Measurements from ENCODE around the gene HOXA9.
A peak's percentile ranks its signal among the peaks of the same experiment; 100 is the strongest.

HOXA9 gene

DNA sequence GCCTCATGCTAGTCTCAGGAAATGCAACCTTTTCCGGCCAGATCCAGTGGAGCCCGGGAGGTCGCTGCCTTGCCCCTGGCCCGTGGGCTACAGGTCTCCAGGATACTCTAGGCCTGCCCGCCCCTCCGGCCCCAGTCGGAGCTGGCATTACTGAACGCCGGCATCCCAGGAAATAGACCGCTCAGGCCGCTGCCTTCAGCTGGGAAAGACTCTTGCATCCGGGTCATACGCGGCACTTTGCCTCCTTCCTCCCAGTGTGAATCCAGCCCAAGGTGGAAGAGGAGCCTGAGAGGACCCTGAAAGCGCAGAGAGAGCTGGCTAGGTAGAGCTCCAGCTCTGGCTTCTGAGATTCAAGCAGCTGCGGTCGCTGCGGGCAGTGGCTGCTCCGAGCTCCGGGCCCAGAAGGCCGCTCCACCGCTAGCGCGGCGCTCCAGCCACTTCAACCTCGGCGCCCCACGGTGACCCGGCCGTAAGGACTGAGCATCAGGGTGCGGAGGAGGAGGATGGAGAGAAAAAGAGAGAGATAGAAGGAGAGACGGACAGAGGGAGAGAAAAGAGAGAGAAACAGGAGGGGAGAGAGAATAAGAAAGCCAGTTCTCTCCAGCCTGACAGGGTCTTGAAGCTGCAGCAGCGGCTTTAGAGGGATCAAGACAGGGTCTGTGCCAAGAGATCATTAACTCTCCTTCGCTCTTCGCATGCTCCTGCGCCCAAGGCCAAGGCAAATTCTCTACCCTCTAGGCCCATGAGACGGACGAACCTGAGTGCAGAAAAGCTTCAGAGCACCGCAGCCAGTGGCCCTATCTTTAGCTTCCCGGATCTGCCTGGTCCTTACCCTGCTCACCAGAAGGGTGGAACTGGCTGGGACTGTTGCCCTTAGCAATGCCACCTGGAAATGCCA is 10.5 kb upstream of the HOXA9 start:
- H4K8ac ChIP-seq (ENCODE audit: low read depth, low read length) = no peak overlapping the region
- H2AK5ac ChIP-seq (ENCODE audit: low read depth, low read length) = no peak overlapping the region
- H2BK12ac ChIP-seq (ENCODE audit: low read length) = no peak overlapping the region
- H3K9ac ChIP-seq (ENCODE audit: low read depth, low read length, poor library complexity) = no peak overlapping the region
- H3K23ac ChIP-seq (ENCODE audit: low read depth, low read length, poor library complexity) = no peak overlapping the region
- peaks cover 69 to 100% (median 97%) of the 10 kb centered on the region in 3 experiments for H3K27me3 ChIP-seq (ENCODE audit: control insufficient read depth in 3 of 3, insufficient read depth in 3 of 3, low read depth in 1 of 3, low read length in 3 of 3)
- H2BK15ac ChIP-seq (ENCODE audit: low read length) = no peak overlapping the region
- no peaks in the 10 kb centered on the region for H3K36me3 ChIP-seq (replicated peaks in 1 of 2; ENCODE audit: control insufficient read depth in 2 of 2, insufficient read depth in 2 of 2, low read length in 2 of 2)
- H3K4me3 ChIP-seq (ENCODE audit: low read length in 2 of 2) = no peak overlapping the region
- H3K4me2 ChIP-seq (ENCODE audit: insufficient read depth, low read length, poor library complexity, severe bottlenecking) = no peak overlapping the region
- no peak overlapping the region for H2BK120ac ChIP-seq (ENCODE audit: low read depth, low read length)
- peak overlapping the region; percentile 58 for H3K14ac ChIP-seq (ENCODE audit: low read length)
- H3K4me1 ChIP-seq (ENCODE audit: control insufficient read depth in 2 of 2, insufficient read depth in 1 of 2, low read depth in 1 of 2, low read length in 2 of 2) = no peaks in the 10 kb centered on the region
- H3K79me1 ChIP-seq (ENCODE audit: low read depth, low read length) = no peaks in the 10 kb centered on the region
- DNase-seq (ENCODE audit: low spot score) = no peak
- H2AFZ ChIP-seq (ENCODE audit: low read length) = peak overlapping the region; percentile 78
- H4K91ac ChIP-seq (ENCODE audit: low read depth, low read length, poor library complexity) = no peak overlapping the region
- no CpG with 5 or more reads among the region's 40 CpGs for WGBS, 2 donors (ENCODE audit: extremely low coverage in 2 of 2, insufficient read length in 2 of 2, insufficient replicate concordance in 1 of 2)
- no peak overlapping the region for H3K27ac ChIP-seq (replicated peaks; ENCODE audit: low read length)
- H2BK5ac ChIP-seq (ENCODE audit: low read length) = no peak overlapping the region
- H3K9me3 ChIP-seq (replicated peaks in 1 of 2; ENCODE audit: control insufficient read depth in 2 of 2, insufficient read depth in 1 of 2, low read depth in 1 of 2, low read length in 2 of 2) = peaks cover 2 to 17% of the 10 kb centered on the region in 2 donors
- no peak overlapping the region for H3K18ac ChIP-seq (ENCODE audit: low read length)
- H3K4ac ChIP-seq (ENCODE audit: low read length) = no peak overlapping the region

DNA sequence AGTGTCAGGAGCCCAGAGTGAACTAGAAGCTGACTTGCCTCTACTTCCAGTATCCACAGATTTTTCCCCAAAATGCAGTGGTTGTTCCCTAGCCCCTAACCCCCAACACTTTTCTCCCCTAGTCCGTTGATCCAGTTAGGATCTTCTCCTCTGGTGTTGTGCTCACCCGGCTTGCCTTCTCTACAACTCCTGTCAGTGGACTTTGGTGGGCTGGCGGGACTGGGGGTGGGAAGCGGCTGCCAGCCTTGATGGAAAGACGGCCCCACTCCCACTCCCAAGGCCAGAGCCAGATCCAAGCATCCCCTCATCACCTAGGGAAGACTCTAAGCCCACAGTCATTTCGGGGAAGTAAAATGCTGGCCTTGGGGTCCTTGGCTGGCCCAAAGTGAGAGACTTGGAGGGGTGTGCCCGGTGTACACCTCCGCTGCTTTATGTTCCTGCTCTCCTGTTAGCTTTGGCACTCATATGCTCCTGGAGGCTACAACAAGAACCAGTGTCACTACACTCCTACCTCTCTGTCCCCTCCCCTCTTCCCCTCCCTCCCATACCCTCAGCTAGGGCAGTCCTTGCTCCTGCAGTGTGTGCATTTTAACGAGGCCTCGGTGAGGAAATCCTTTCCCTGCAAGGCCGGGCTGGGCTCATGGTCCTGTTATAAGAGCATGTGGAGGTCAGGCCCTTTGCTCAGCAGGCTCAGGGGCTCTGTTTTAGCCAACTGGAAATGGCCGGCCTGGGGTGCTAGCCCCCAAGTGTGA is 9.7 kb upstream of the HOXA9 start:
- DNase-seq (ENCODE audit: low spot score) = no peak
- WGBS, 2 donors (ENCODE audit: extremely low coverage in 2 of 2, insufficient read length in 2 of 2, insufficient replicate concordance in 1 of 2) = no CpG with 5 or more reads among the region's 12 CpGs
- no peaks in the 10 kb centered on the region for H3K4me1 ChIP-seq (ENCODE audit: control insufficient read depth in 2 of 2, insufficient read depth in 1 of 2, low read depth in 1 of 2, low read length in 2 of 2)

DNA sequence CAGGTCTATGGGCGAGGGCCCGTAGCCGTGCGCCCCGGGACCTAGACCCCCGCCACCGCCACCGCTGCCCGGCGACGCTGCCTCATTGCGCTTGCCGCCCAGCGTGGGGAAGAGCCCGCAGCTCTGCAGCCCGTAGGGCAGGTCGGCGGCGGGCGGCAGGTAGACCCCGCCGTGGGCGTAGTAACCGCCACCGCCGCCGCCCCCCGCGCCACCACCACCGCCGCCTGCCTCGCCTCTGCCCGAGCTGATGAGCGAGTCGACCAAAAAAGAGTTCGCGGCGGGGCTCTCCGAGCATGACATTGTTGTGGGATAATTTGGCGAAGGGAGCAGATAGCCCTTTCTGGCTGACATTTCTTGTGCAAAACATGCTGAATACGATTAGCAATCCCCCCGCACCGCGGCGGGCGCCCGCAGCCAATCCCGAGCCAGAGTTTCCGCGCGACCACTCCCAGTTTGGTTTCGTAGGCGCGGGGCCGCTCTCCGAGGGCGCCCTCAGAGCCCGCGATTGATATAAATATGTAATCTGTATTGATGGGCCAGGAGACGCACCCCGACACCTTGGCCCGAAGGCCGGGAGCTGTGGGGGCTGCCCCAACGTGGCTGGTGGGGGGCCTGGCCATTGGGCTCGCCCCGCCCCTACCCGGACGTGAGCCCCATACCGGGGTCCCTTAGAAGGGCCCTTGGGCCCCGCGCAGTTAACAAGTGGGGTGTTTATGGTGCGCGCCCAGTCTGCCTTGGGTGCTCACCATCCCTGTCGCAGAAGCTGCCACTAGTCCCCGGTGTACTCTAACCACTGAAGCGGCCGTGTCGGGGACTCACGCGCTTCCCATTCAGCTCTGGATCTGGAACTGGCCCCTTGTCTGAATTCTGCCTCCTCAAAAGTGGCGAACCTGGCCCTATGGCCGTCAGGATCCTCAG is 8.9 kb upstream of the HOXA9 start, which contains the start of gene HOXA10:
HOXA10 (minus strand) TSS at position 365 of the 918 bp plus-strand sequence; CDS start at position 351, 14 bp downstream.
- Histone ChIP-seq H2AK5ac (ENCODE audit: low read depth, low read length) (no peak within 1 kb of the TSS), H4K8ac (ENCODE audit: low read depth, low read length) (no peak within 1 kb of the TSS), H3K27me3 (ENCODE audit: control insufficient read depth in 3 of 3, insufficient read depth in 3 of 3, low read depth in 1 of 3, low read length in 3 of 3) (peaks cover 70 to 99% (median 92%) of the 10 kb centered on the region in 3 experiments), H3K4me1 (ENCODE audit: control insufficient read depth in 2 of 2, insufficient read depth in 1 of 2, low read depth in 1 of 2, low read length in 2 of 2) (no peaks in the 10 kb centered on the region), H3K4me2 (ENCODE audit: insufficient read depth, low read length, poor library complexity, severe bottlenecking) (peak within 1 kb of the TSS; percentile 11), H3K4me3 (ENCODE audit: low read length in 2 of 2) (no peak within 1 kb of the TSS), H3K14ac (ENCODE audit: low read length) (no peak within 1 kb of the TSS), H3K9me3 (replicated peaks in 1 of 2; ENCODE audit: control insufficient read depth in 2 of 2, insufficient read depth in 1 of 2, low read depth in 1 of 2, low read length in 2 of 2) (peaks cover 2 to 13% of the 10 kb centered on the region in 2 donors), H2AFZ (ENCODE audit: low read length) (peak within 1 kb of the TSS; percentile 85), H3K23ac (ENCODE audit: low read depth, low read length, poor library complexity) (peak within 1 kb of the TSS; percentile 80), H2BK12ac (ENCODE audit: low read length) (no peak within 1 kb of the TSS), H3K36me3 (replicated peaks in 1 of 2; ENCODE audit: control insufficient read depth in 2 of 2, insufficient read depth in 2 of 2, low read length in 2 of 2) (no peaks in the 10 kb centered on the region), H2BK15ac (ENCODE audit: low read length) (no peak within 1 kb of the TSS), H3K79me1 (ENCODE audit: low read depth, low read length) (no peaks in the 10 kb centered on the region), H3K4ac (ENCODE audit: low read length) (no peak within 1 kb of the TSS), H3K9ac (ENCODE audit: low read depth, low read length, poor library complexity) (no peak within 1 kb of the TSS), H2BK5ac (ENCODE audit: low read length) (peak within 1 kb of the TSS; percentile 39), H2BK120ac (ENCODE audit: low read depth, low read length) (no peak within 1 kb of the TSS), H3K27ac (replicated peaks; ENCODE audit: low read length) (no peak within 1 kb of the TSS), H4K91ac (ENCODE audit: low read depth, low read length, poor library complexity) (no peak within 1 kb of the TSS), H3K18ac (ENCODE audit: low read length) (no peak within 1 kb of the TSS)
- no CpG with 5 or more reads among the region's 82 CpGs for WGBS, 2 donors (ENCODE audit: extremely low coverage in 2 of 2, insufficient read length in 2 of 2, insufficient replicate concordance in 1 of 2)
- no peak for DNase-seq (ENCODE audit: low spot score)

More for the DNA sequence above, 9.7 kb upstream of the HOXA9 start:
- no peak overlapping the region for H2BK15ac ChIP-seq (ENCODE audit: low read length)
- no peaks in the 10 kb centered on the region for H3K36me3 ChIP-seq (replicated peaks in 1 of 2; ENCODE audit: control insufficient read depth in 2 of 2, insufficient read depth in 2 of 2, low read length in 2 of 2)
- peaks cover 2 to 17% of the 10 kb centered on the region in 2 donors for H3K9me3 ChIP-seq (replicated peaks in 1 of 2; ENCODE audit: control insufficient read depth in 2 of 2, insufficient read depth in 1 of 2, low read depth in 1 of 2, low read length in 2 of 2)
- H3K4me3 ChIP-seq (ENCODE audit: low read length in 2 of 2) = no peak overlapping the region
- no peak overlapping the region for H3K4ac ChIP-seq (ENCODE audit: low read length)
- no peak overlapping the region for H4K91ac ChIP-seq (ENCODE audit: low read depth, low read length, poor library complexity)
- no peak overlapping the region for H2BK12ac ChIP-seq (ENCODE audit: low read length)
- no peak overlapping the region for H2BK5ac ChIP-seq (ENCODE audit: low read length)
- peaks cover 68 to 100% (median 92%) of the 10 kb centered on the region in 3 experiments for H3K27me3 ChIP-seq (ENCODE audit: control insufficient read depth in 3 of 3, insufficient read depth in 3 of 3, low read depth in 1 of 3, low read length in 3 of 3)
- peak overlapping the region; percentile 78 for H2AFZ ChIP-seq (ENCODE audit: low read length)
- H3K4me2 ChIP-seq (ENCODE audit: insufficient read depth, low read length, poor library complexity, severe bottlenecking) = no peak overlapping the region
- no peak overlapping the region for H3K18ac ChIP-seq (ENCODE audit: low read length)
- no peak overlapping the region for H3K23ac ChIP-seq (ENCODE audit: low read depth, low read length, poor library complexity)
- no peak overlapping the region for H3K9ac ChIP-seq (ENCODE audit: low read depth, low read length, poor library complexity)
- no peak overlapping the region for H2AK5ac ChIP-seq (ENCODE audit: low read depth, low read length)
- no peak overlapping the region for H4K8ac ChIP-seq (ENCODE audit: low read depth, low read length)
- H3K79me1 ChIP-seq (ENCODE audit: low read depth, low read length) = no peaks in the 10 kb centered on the region
- no peak overlapping the region for H3K27ac ChIP-seq (replicated peaks; ENCODE audit: low read length)
- no peak overlapping the region for H2BK120ac ChIP-seq (ENCODE audit: low read depth, low read length)
- H3K14ac ChIP-seq (ENCODE audit: low read length) = no peak overlapping the region
